GM18858 (cell line): ENCODE measurements around the gene PHF12.

Experiments used
- ATAC-seq: cut with Tn5 transposase; IDR thresholded peaks from one replicate; pipeline ENCODE4 v1.9.1; 2021; ENCODE audit not compliant: unreplicated experiment

Gene PHF12

GRCh38 chr17:28862561-28862960, 88.8 kb downstream of the PHF12 start:
- ATAC-seq, result no peak

GRCh38 chr17:28861393-28862203, 89.7 kb downstream of the PHF12 start:
- no peak for ATAC-seq

GRCh38 chr17:28860363-28860808, 90.9 kb downstream of the PHF12 start:
- ATAC-seq, result no peak

- ATAC-seq, result no peak
Measured at GRCh38 chr17:28858801-28859355, 92.4 kb downstream of the PHF12 start.

GRCh38 chr17:28857905-28858800, 93.2 kb downstream of the PHF12 start:
- ATAC-seq, result no peak

GRCh38 chr17:28856028-28856574, 95.2 kb downstream of the PHF12 start:
- no peak for ATAC-seq

- no peak for ATAC-seq
Measured at GRCh38 chr17:28855336-28855679, 96.0 kb downstream of the PHF12 start.
